ENCODE results near the gene NRAP. TPM values are rescaled to one million over a fixed set of nuclear protein-coding genes. Genes with fewer than 3 reads are reported as not detected.

The NRAP gene
- polyA plus RNA-seq, 2 donors = 0.02 to 0.04 TPM

GRCh38 chr10:113626809-113627355 is 37.0 kb downstream of the NRAP start:
- WGBS, 2 donors = 54 to 65% methylated on average over 5 of the region's 5 CpGs
- Histone ChIP-seq H3K9me3 (ENCODE audit: control insufficient read depth in 2 of 2, insufficient read depth in 1 of 2, low read depth in 1 of 2, low read length in 1 of 2) (no peaks in the 10 kb centered on the region), H3K4me1 (ENCODE audit: control insufficient read depth in 2 of 2, insufficient read depth in 2 of 2, low read length in 1 of 2) (no peaks in the 10 kb centered on the region), H3K4me3 (ENCODE audit: low read depth in 1 of 2, low read length in 2 of 2) (no peak overlapping the region), H3K27me3 (ENCODE audit: control insufficient read depth in 1 of 2, insufficient read depth in 2 of 2, low read length in 2 of 2) (no peaks in the 10 kb centered on the region), H3K36me3 (ENCODE audit: control insufficient read depth in 2 of 2, insufficient read depth in 2 of 2, low read length in 1 of 2) (no peaks in the 10 kb centered on the region), H3K27ac (ENCODE audit: low read depth in 2 of 2, low read length in 1 of 2) (no peak overlapping the region)

DNA sequence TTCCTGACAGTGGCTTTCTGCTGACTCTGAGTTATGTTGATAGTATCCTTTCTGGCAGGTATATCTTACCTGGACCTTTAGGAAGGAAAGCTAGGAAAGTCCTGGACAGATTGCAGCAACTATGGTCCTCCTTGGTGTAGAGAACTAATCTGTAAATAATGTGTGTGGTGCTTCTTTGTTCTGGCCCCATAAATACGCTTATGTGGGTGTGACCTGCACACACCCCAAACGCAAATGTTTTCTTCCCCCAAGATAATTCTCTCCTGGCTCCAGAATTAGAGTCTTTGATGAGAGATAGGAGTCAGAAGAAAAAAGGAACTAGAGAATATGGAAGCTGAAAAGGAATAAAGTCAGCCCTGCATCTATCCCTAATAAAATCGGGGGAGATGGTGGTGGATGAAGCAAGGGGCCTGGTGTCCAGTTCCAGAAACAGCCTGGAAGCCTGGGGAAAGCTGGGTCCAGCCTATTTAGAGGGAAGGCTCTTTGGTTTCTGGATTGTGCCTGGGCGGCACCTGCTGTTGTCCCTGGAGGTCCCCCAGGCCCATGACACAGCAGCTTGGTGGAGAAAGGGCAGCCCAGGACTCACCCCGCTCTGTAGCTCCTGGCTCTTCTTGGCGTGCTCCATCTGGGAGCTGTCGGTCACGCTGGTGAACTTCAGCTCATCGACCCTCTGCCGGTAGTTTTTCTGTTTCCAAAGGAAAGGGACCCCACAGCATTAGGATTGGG is 38.2 kb downstream of the NRAP start:
- H3K4me1 ChIP-seq (ENCODE audit: control insufficient read depth in 2 of 2, insufficient read depth in 2 of 2, low read length in 1 of 2) = no peaks in the 10 kb centered on the region
- 81 to 86% methylated on average over 10 of the region's 10 CpGs for WGBS, 2 donors
- no peaks in the 10 kb centered on the region for H3K9me3 ChIP-seq (ENCODE audit: control insufficient read depth in 2 of 2, insufficient read depth in 1 of 2, low read depth in 1 of 2, low read length in 1 of 2)
- no peak overlapping the region for H3K27ac ChIP-seq (ENCODE audit: low read depth in 2 of 2, low read length in 1 of 2)
- H3K36me3 ChIP-seq (ENCODE audit: control insufficient read depth in 2 of 2, insufficient read depth in 2 of 2, low read length in 1 of 2) = no peaks in the 10 kb centered on the region
- no peak overlapping the region for H3K4me3 ChIP-seq (ENCODE audit: low read depth in 1 of 2, low read length in 2 of 2)
- no peaks in the 10 kb centered on the region for H3K27me3 ChIP-seq (ENCODE audit: control insufficient read depth in 1 of 2, insufficient read depth in 2 of 2, low read length in 2 of 2)

DNA sequence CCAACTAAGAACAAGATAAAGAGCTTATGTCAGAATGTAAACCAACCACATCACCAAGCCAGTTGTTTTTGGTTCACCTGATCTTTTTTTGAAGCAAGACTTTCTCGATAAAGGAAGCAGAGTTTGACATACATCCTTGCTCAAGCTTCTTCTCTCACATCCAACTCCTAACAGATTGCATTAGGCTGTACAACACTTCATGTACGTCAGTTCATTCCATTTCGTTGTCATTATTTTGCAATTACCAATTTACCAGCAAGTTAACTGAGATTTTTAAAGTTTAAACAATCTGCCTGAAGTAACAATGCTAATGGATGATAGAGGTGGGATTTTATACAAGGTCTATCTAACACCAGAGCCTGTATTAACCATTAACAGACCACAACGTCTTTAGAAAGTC is 41.0 kb downstream of the NRAP start:
- Histone ChIP-seq H3K36me3 (ENCODE audit: control insufficient read depth in 2 of 2, insufficient read depth in 2 of 2, low read length in 1 of 2) (no peaks in the 10 kb centered on the region), H3K27me3 (ENCODE audit: control insufficient read depth in 1 of 2, insufficient read depth in 2 of 2, low read length in 2 of 2) (no peaks in the 10 kb centered on the region), H3K27ac (ENCODE audit: low read depth in 2 of 2, low read length in 1 of 2) (no peak overlapping the region), H3K4me1 (ENCODE audit: control insufficient read depth in 2 of 2, insufficient read depth in 2 of 2, low read length in 1 of 2) (no peaks in the 10 kb centered on the region), H3K9me3 (ENCODE audit: control insufficient read depth in 2 of 2, insufficient read depth in 1 of 2, low read depth in 1 of 2, low read length in 1 of 2) (no peaks in the 10 kb centered on the region), H3K4me3 (ENCODE audit: low read depth in 1 of 2, low read length in 2 of 2) (no peak overlapping the region)
- 79 to 80% methylated on average over 4 of the region's 4 CpGs for WGBS, 2 donors

GRCh38 chr10:113621799-113622198 is 42.0 kb downstream of the NRAP start:
- WGBS, 2 donors = 73 to 76% methylated on average over 8 of the region's 8 CpGs
- no peak overlapping the region for H3K27ac ChIP-seq (ENCODE audit: low read depth in 2 of 2, low read length in 1 of 2)
- no peaks in the 10 kb centered on the region for H3K4me1 ChIP-seq (ENCODE audit: control insufficient read depth in 2 of 2, insufficient read depth in 2 of 2, low read length in 1 of 2)
- H3K36me3 ChIP-seq (ENCODE audit: control insufficient read depth in 2 of 2, insufficient read depth in 2 of 2, low read length in 1 of 2) = no peaks in the 10 kb centered on the region
- H3K9me3 ChIP-seq (ENCODE audit: control insufficient read depth in 2 of 2, insufficient read depth in 1 of 2, low read depth in 1 of 2, low read length in 1 of 2) = no peaks in the 10 kb centered on the region
- no peak overlapping the region for H3K4me3 ChIP-seq (ENCODE audit: low read depth in 1 of 2, low read length in 2 of 2)
- H3K27me3 ChIP-seq (ENCODE audit: control insufficient read depth in 1 of 2, insufficient read depth in 2 of 2, low read length in 2 of 2) = no peaks in the 10 kb centered on the region

- Histone ChIP-seq H3K4me1 (ENCODE audit: control insufficient read depth in 2 of 2, insufficient read depth in 2 of 2, low read length in 1 of 2) (no peaks in the 10 kb centered on the region), H3K27ac (ENCODE audit: low read depth in 2 of 2, low read length in 1 of 2) (no peak overlapping the region), H3K27me3 (ENCODE audit: control insufficient read depth in 1 of 2, insufficient read depth in 2 of 2, low read length in 2 of 2) (no peaks in the 10 kb centered on the region), H3K9me3 (ENCODE audit: control insufficient read depth in 2 of 2, insufficient read depth in 1 of 2, low read depth in 1 of 2, low read length in 1 of 2) (no peaks in the 10 kb centered on the region), H3K4me3 (ENCODE audit: low read depth in 1 of 2, low read length in 2 of 2) (no peak overlapping the region), H3K36me3 (ENCODE audit: control insufficient read depth in 2 of 2, insufficient read depth in 2 of 2, low read length in 1 of 2) (no peaks in the 10 kb centered on the region)
- WGBS, 2 donors = 91 to 92% methylated on average over 9 of the region's 9 CpGs
These were observed 42.9 kb downstream of the NRAP start for GRCh38 chr10:113620936-113621335.

DNA sequence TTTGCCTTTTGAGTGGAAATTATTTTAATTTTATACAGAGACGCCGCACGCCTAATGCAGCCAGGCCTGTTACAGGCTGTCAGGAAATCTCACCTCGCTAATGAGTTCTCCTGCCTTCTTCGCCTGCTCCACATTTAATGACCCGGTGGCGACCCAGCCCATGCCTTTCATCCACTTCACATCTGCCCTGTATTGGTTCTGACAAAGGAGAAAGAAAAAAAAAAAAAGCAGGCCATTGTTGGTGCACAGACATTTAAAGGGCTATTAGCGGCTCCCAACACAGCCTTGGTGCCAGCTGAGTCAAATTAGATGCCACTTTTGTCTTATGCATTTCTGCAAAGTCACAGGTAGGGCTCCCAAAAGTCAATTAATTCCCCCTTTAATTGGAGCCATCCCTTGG is 43.3 kb downstream of the NRAP start:
- no peaks in the 10 kb centered on the region for H3K36me3 ChIP-seq (ENCODE audit: control insufficient read depth in 2 of 2, insufficient read depth in 2 of 2, low read length in 1 of 2)
- H3K9me3 ChIP-seq (ENCODE audit: control insufficient read depth in 2 of 2, insufficient read depth in 1 of 2, low read depth in 1 of 2, low read length in 1 of 2) = no peaks in the 10 kb centered on the region
- WGBS, 2 donors = 76 to 82% methylated on average over 8 of the region's 8 CpGs
- H3K27ac ChIP-seq (ENCODE audit: low read depth in 2 of 2, low read length in 1 of 2) = no peak overlapping the region
- H3K4me3 ChIP-seq (ENCODE audit: low read depth in 1 of 2, low read length in 2 of 2) = no peak overlapping the region
- no peaks in the 10 kb centered on the region for H3K27me3 ChIP-seq (ENCODE audit: control insufficient read depth in 1 of 2, insufficient read depth in 2 of 2, low read length in 2 of 2)
- no peaks in the 10 kb centered on the region for H3K4me1 ChIP-seq (ENCODE audit: control insufficient read depth in 2 of 2, insufficient read depth in 2 of 2, low read length in 1 of 2)

DNA sequence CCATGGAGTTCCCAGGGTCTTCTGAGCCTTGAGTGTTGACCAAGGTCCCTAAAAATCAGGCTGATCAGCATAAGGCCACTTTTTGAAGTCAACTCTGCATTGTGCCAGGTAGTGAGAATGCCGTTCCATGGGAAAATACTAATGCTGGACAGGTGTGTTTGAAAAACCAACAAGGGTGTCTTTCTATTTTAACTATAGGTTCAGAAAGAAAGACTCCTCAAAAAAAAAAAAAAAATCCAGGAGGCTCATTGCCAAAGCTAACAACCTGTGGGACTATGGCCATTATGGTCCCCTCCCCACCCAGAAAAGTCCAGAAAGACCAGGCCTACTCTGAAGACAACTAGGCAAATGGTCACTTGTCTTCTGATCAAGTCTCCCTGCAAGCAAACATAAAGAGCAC is 44.4 kb downstream of the NRAP start:
- Histone ChIP-seq H3K4me1 (ENCODE audit: control insufficient read depth in 2 of 2, insufficient read depth in 2 of 2, low read length in 1 of 2) (no peaks in the 10 kb centered on the region), H3K4me3 (ENCODE audit: low read depth in 1 of 2, low read length in 2 of 2) (no peak overlapping the region), H3K36me3 (ENCODE audit: control insufficient read depth in 2 of 2, insufficient read depth in 2 of 2, low read length in 1 of 2) (no peaks in the 10 kb centered on the region), H3K9me3 (ENCODE audit: control insufficient read depth in 2 of 2, insufficient read depth in 1 of 2, low read depth in 1 of 2, low read length in 1 of 2) (no peaks in the 10 kb centered on the region), H3K27ac (ENCODE audit: low read depth in 2 of 2, low read length in 1 of 2) (no peak overlapping the region), H3K27me3 (ENCODE audit: control insufficient read depth in 1 of 2, insufficient read depth in 2 of 2, low read length in 2 of 2) (no peaks in the 10 kb centered on the region)
- WGBS, 2 donors = 74 to 95% methylated on average over 1 of the region's 1 CpG

DNA sequence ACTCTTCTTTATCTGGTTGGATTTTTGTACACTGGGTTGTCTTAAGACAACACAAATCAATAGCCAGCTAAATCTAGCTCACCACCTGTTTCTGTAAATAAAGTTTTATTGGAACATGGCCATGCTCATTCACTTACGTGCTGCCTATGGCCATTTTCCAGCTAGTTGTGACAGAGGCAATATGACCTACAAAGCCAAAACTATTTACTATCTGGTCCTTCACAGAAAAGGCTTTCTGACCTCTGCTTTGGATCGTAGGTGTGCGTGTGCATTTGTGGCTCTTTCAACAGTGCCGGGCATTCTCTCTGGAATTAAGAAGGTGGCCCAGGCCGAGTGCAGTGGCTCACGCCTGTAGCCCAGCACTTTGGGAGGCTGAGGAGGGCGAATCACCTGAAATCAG is 45.5 kb downstream of the NRAP start:
- no peak overlapping the region for H3K4me3 ChIP-seq (ENCODE audit: low read depth in 1 of 2, low read length in 2 of 2)
- H3K27me3 ChIP-seq (ENCODE audit: control insufficient read depth in 1 of 2, insufficient read depth in 2 of 2, low read length in 2 of 2) = no peaks in the 10 kb centered on the region
- 80 to 85% methylated on average over 7 of the region's 7 CpGs for WGBS, 2 donors
- H3K36me3 ChIP-seq (ENCODE audit: control insufficient read depth in 2 of 2, insufficient read depth in 2 of 2, low read length in 1 of 2) = no peaks in the 10 kb centered on the region
- no peak overlapping the region for H3K27ac ChIP-seq (ENCODE audit: low read depth in 2 of 2, low read length in 1 of 2)
- no peaks in the 10 kb centered on the region for H3K9me3 ChIP-seq (ENCODE audit: control insufficient read depth in 2 of 2, insufficient read depth in 1 of 2, low read depth in 1 of 2, low read length in 1 of 2)
- no peaks in the 10 kb centered on the region for H3K4me1 ChIP-seq (ENCODE audit: control insufficient read depth in 2 of 2, insufficient read depth in 2 of 2, low read length in 1 of 2)

DNA sequence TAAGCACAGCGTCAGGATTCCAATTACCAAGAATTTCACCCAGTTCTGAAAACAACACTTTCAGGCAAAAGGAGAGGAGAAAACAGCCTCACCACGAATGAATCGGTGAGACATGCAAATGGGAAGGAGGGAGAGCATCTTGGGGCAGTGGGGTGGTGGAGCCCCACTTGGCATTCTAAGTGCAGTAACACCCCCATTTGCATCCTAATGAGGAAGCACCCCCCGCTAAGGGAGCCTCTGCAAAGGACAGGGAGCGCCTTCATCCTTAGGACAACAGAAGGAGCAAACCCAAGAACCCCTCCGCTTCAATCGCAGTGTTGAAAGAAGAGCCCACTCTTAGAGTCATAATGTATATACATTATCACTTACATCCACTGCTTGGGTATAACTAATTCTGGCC is 46.8 kb downstream of the NRAP start:
- no peak overlapping the region for H3K4me3 ChIP-seq (ENCODE audit: low read depth in 1 of 2, low read length in 2 of 2)
- no peaks in the 10 kb centered on the region for H3K4me1 ChIP-seq (ENCODE audit: control insufficient read depth in 2 of 2, insufficient read depth in 2 of 2, low read length in 1 of 2)
- WGBS, 2 donors = 41 to 43% methylated on average over 7 of the region's 7 CpGs
- no peak overlapping the region for H3K27ac ChIP-seq (ENCODE audit: low read depth in 2 of 2, low read length in 1 of 2)
- no peaks in the 10 kb centered on the region for H3K27me3 ChIP-seq (ENCODE audit: control insufficient read depth in 1 of 2, insufficient read depth in 2 of 2, low read length in 2 of 2)
- no peaks in the 10 kb centered on the region for H3K36me3 ChIP-seq (ENCODE audit: control insufficient read depth in 2 of 2, insufficient read depth in 2 of 2, low read length in 1 of 2)
- no peaks in the 10 kb centered on the region for H3K9me3 ChIP-seq (ENCODE audit: control insufficient read depth in 2 of 2, insufficient read depth in 1 of 2, low read depth in 1 of 2, low read length in 1 of 2)

Data from esophagus (tissue), 2 donors.